WTC11 (cell line): ENCODE results near the gene CRYGC. TPM values are rescaled to one million over a fixed set of nuclear protein-coding genes. Genes with fewer than 3 reads are reported as not detected.

Experiments
- ATAC-seq: fragments of 200-7000 bp; cut with Tn5 transposase; 2 replicates; pipeline ENCODE4 v1.10.0; 2021; ENCODE audit warnings: mild to moderate bottlenecking, moderate library complexity
- Bru-seq: library from RNA; stranded (reverse); fragments of 400-500 nt; gene quantifications from one replicate; lab custom pipeline; 2021; lab: Mats Ljungman, UMichigan
- CTCF ChIA-PET: fragments of 300-600 bp; sonication (Branson Sonifier 250); formaldehyde crosslinking; loops from one replicate; lab custom pipeline; 2021; ENCODE audit warnings: antibody characterized with exemption; lab: Charles Lee
- POLR2A ChIA-PET: fragments of 350-600 bp; sonication (Branson Sonifier 250); formaldehyde crosslinking; loops from one replicate; lab custom pipeline; 2021; ENCODE audit warnings: antibody characterized with exemption; lab: Charles Lee
- DNase-seq: peaks from one replicate; pipeline ENCODE4 v3.0.0; 2021; ENCODE audit warnings: low spot score
- H3K27ac Mint-ChIP-seq: 2 replicates; pipeline ENCODE4 v1.8.0; 2021; ENCODE audit warnings: mixed read lengths
- H3K27me3 Mint-ChIP-seq: 2 replicates; pipeline ENCODE4 v1.8.0; 2021; ENCODE audit warnings: low read depth, mild to moderate bottlenecking, moderate library complexity, mixed read lengths
- H3K36me3 Mint-ChIP-seq: 2 replicates; pipeline ENCODE4 v1.8.0; 2021; ENCODE audit warnings: mixed read lengths
- H3K4me1 Mint-ChIP-seq: 2 replicates; pipeline ENCODE4 v1.8.0; 2022; ENCODE audit warnings: mixed read lengths
- H3K4me3 Mint-ChIP-seq: 2 replicates; pipeline ENCODE4 v1.8.0; 2021; ENCODE audit warnings: mild to moderate bottlenecking, moderate library complexity, mixed read lengths
- H3K9me3 Mint-ChIP-seq: 2 replicates; pipeline ENCODE4 v1.8.0; 2021; ENCODE audit warnings: mixed read lengths
- ATF6 ChIP-seq: sonication (generic); formaldehyde crosslinking; IDR thresholded peaks from 2 replicates; pipeline ENCODE4 v1.8.1; 2023; ENCODE audit warnings: mild to moderate bottlenecking, missing genetic modification reagents
- CTCF ChIP-seq: fragments of 200-600 bp; IDR thresholded peaks from 2 replicates; pipeline ENCODE4 v1.8.0; 2022; ENCODE audit warnings: antibody characterized with exemption
- FOXJ3 ChIP-seq: sonication (generic); formaldehyde crosslinking; IDR thresholded peaks from 2 replicates; pipeline ENCODE4 v1.9.0; 2021; ENCODE audit warnings: missing genetic modification reagents, mild to moderate bottlenecking, borderline replicate concordance
- FOXK1 ChIP-seq: sonication (generic); formaldehyde crosslinking; IDR thresholded peaks from 2 replicates; pipeline ENCODE4 v1.8.0; 2022; ENCODE audit warnings: mild to moderate bottlenecking, moderate library complexity, missing genetic modification reagents
- FOXP1 ChIP-seq: sonication (generic); formaldehyde crosslinking; IDR thresholded peaks from 2 replicates; pipeline ENCODE4 v1.8.0; 2022; ENCODE audit warnings: missing genetic modification reagents, mild to moderate bottlenecking, moderate library complexity, borderline replicate concordance
- GABPB1 ChIP-seq: sonication (generic); formaldehyde crosslinking; IDR thresholded peaks from 2 replicates; pipeline ENCODE4 v1.8.1; 2023; ENCODE audit warnings: mild to moderate bottlenecking, missing genetic modification reagents
- GTF2I ChIP-seq: fragments of 250-450 bp; sonication (Bioruptor Pico); conservative IDR thresholded peaks from 2 replicates; pipeline ENCODE4 v1.4.0; 2021; ENCODE audit warnings: mild to moderate bottlenecking
- IRF2 ChIP-seq: sonication (generic); formaldehyde crosslinking; IDR thresholded peaks from 2 replicates; pipeline ENCODE4 v1.8.0; 2022; ENCODE audit warnings: low read depth, missing genetic modification reagents, borderline replicate concordance
- JUN ChIP-seq: sonication (generic); formaldehyde crosslinking; IDR thresholded peaks from 2 replicates; pipeline ENCODE4 v1.8.0; 2023; ENCODE audit warnings: mild to moderate bottlenecking, missing genetic modification reagents
- NFATC4 ChIP-seq: fragments of 250-450 bp; sonication (Bioruptor Pico); IDR thresholded peaks from 2 replicates; pipeline ENCODE4 v1.9.0; 2021; ENCODE audit warnings: mild to moderate bottlenecking
- PRRX2 ChIP-seq: fragments of 250-450 bp; sonication (Bioruptor Pico); IDR thresholded peaks from 2 replicates; pipeline ENCODE4 v1.8.0; 2021; ENCODE audit warnings: mild to moderate bottlenecking
- SMAD4 ChIP-seq: sonication (generic); formaldehyde crosslinking; IDR thresholded peaks from 2 replicates; pipeline ENCODE4 v1.8.0; 2022; ENCODE audit warnings: mild to moderate bottlenecking, missing genetic modification reagents
- ZNF317 ChIP-seq: sonication (generic); formaldehyde crosslinking; IDR thresholded peaks from 2 replicates; pipeline ENCODE4 v1.8.1; 2023; ENCODE audit warnings: low read depth, mild to moderate bottlenecking, moderate library complexity, missing genetic modification reagents, borderline replicate concordance
- ZNF396 ChIP-seq: fragments of 250-450 bp; sonication (Bioruptor Pico); IDR thresholded peaks from 2 replicates; pipeline ENCODE4 v1.8.0; 2021; ENCODE audit warnings: mild to moderate bottlenecking, moderate library complexity, borderline replicate concordance
- ZNF671 ChIP-seq: fragments of 250-450 bp; sonication (Bioruptor Pico); IDR thresholded peaks from 2 replicates; pipeline ENCODE4 v1.8.0; 2021; ENCODE audit warnings: mild to moderate bottlenecking
- long read RNA-seq, 3 experiments: library from RNA in 1 of 3; library from capped mRNA in 1 of 3; library from polyadenylated mRNA in 1 of 3; unstranded in 2 of 3; stranded (forward) in 1 of 3; transcript quantifications; one replicate each; pipeline ENCODE4 v2.0.0, GENCODE V29; 2021
- total RNA-seq: library from RNA; stranded (reverse); gene quantifications from 3 replicates; pipeline ENCODE4 v1.2.3, GENCODE V29; 2021
- TF ChIP-seq, protein P1 (sequence below): sonication (generic); formaldehyde crosslinking; IDR thresholded peaks from 2 replicates; pipeline ENCODE4 v1.8.1; 2022; ENCODE audit warnings: missing genetic modification reagents, borderline replicate concordance
- TF ChIP-seq, protein P2 (sequence below): sonication (generic); formaldehyde crosslinking; IDR thresholded peaks from 2 replicates; pipeline ENCODE4 v1.8.0; 2022; ENCODE audit warnings: mild to moderate bottlenecking, missing genetic modification reagents
- TF ChIP-seq, protein P3 (sequence below): fragments of 250-450 bp; sonication (Bioruptor Pico); IDR thresholded peaks from 2 replicates; pipeline ENCODE4 v1.8.0; 2021; ENCODE audit warnings: mild to moderate bottlenecking
- TF ChIP-seq, protein P4 (sequence below): sonication (generic); formaldehyde crosslinking; IDR thresholded peaks from 2 replicates; pipeline ENCODE4 v1.8.1; 2022; ENCODE audit warnings: low read depth, missing genetic modification reagents, borderline replicate concordance

Gene CRYGC, protein sequence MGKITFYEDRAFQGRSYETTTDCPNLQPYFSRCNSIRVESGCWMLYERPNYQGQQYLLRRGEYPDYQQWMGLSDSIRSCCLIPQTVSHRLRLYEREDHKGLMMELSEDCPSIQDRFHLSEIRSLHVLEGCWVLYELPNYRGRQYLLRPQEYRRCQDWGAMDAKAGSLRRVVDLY
- total RNA-seq (not detected in 3 replicates), Bru-seq, nascent RNA (not detected)
- long read RNA-seq, experiment 1 = 0 reads
- long read RNA-seq, experiment 2 = 0 reads
- long read RNA-seq, experiment 3 = 0 reads

DNA sequence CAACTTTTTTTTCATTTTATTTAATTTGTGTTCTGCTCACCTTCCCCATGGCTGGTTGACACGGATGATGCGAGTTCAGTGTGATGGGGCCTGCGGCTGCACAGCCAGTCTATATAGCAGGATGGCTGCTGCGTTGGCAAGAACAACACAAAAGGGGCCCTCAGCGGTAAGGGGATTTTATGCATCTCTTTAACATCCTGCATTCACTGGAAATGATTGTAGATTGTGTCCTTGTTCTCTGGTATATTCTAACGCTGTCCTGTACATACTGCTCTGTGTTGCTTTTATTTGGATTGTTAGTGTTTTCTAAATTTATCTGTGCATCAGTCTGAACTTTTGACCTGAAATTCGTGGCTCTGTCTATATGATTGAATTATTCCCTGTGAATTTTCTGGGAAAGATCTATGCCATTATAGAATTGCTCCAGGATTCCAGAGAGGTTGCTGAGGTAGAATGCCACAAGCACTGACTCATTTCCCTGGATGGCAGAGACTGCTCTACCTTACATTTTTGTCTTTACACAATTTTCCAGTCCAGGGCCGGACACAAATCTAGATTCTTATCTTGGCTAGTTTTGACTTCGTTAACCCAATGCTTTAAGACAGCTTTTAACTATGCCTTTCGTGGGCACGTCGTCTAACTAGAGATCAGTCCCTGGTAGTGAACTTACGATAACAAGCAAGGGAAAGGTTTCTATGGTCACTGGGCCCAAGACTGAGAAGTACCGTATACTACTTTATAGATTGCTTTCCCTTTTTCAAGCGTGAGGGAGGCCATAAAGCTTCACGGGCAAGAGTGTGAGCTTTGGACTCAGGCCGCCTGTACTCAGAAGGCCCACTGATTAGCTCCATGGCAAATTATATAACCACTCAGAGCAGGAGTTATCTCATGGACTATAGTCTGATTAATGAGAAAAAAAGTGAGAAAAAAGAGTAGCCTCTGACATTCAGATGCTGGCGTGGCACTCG is at the start of gene CRYGC:
Gene CRYGC (minus strand): TSS at position 85 of the 968 bp plus-strand sequence. CDS start 36 bp downstream, at position 49.
- Mint-ChIP-seq H3K4me1 (peaks cover 7% of the 10 kb centered on the region), H3K4me3 (no peak within 1 kb of the TSS), H3K36me3 (no peaks in the 10 kb centered on the region), H3K27ac (no peak within 1 kb of the TSS), H3K9me3 (peaks cover 7% of the 10 kb centered on the region), H3K27me3 (no peaks in the 10 kb centered on the region; the same call in 1 of the 2 replicates)
- POLR2A ChIA-PET = no interaction called here
- ATAC-seq = peak; percentile 28; the same call in 1 of the 2 replicates
- TF ChIP-seq ZNF671 (CRISPR knock-in tag) = no peak
- TF ChIP-seq PRRX2 (CRISPR knock-in tag) = no peak
- CTCF ChIA-PET = interaction anchor here (1.2 to 1.3 kb wide), 2 partner anchors 18 to 45 kb away, joined by 3 read pairs; no protein-coding TSS in a partner anchor
- no peak for DNase-seq

DNA sequence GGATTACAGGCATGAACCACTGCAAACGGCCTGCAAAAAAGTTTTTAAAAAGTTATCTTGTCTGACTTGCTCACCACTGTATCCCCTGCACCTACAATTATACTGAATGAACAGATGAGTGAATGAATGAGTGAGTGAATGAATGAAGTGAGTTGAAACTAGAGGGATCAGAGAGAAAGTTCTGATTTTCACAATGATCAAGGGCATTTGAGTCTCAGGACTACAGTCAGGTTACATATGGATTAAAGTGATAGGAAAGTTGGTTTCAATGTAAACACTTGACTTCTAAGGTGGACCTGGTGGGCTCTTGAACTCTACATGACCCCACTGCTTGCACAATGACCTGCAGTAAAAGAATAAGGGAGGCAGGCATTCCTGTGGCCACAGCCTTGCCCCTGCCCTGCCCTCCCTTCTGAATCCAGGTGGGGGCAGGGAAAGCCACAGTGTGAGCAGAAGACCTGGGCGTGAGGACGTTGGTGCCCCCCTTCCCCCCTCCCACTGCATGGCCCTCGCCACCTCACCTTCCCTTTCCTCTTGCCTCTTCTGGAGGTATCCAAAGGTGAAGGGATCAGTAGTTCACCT is 49.5 kb upstream of the CRYGC start:
- Mint-ChIP-seq H3K36me3 (no peaks in the 10 kb centered on the region), H3K9me3 (no peaks in the 10 kb centered on the region), H3K4me3 (no peak overlapping the region), H3K4me1 (peaks cover 33% of the 10 kb centered on the region), H3K27me3 (no peaks in the 10 kb centered on the region), H3K27ac (no peak overlapping the region)
- ChIA-PET CTCF (interaction anchor here (1.4 kb wide), 1 partner anchor 77 kb away, joined by 5 read pairs; no protein-coding TSS in a partner anchor), POLR2A (no interaction called here)
- DNase-seq = peak; percentile 24
- no peak for TF ChIP-seq NFATC4 (CRISPR knock-in tag)
- TF ChIP-seq, protein P1, sequence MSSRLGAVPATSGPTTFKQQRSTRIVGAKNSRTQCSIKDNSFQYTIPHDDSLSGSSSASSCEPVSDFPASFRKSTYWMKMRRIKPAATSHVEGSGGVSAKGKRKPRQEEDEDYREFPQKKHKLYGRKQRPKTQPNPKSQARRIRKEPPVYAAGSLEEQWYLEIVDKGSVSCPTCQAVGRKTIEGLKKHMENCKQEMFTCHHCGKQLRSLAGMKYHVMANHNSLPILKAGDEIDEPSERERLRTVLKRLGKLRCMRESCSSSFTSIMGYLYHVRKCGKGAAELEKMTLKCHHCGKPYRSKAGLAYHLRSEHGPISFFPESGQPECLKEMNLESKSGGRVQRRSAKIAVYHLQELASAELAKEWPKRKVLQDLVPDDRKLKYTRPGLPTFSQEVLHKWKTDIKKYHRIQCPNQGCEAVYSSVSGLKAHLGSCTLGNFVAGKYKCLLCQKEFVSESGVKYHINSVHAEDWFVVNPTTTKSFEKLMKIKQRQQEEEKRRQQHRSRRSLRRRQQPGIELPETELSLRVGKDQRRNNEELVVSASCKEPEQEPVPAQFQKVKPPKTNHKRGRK (CRISPR knock-in tag) = no peak
- no peak for TF ChIP-seq FOXP1
- TF ChIP-seq, protein P2, sequence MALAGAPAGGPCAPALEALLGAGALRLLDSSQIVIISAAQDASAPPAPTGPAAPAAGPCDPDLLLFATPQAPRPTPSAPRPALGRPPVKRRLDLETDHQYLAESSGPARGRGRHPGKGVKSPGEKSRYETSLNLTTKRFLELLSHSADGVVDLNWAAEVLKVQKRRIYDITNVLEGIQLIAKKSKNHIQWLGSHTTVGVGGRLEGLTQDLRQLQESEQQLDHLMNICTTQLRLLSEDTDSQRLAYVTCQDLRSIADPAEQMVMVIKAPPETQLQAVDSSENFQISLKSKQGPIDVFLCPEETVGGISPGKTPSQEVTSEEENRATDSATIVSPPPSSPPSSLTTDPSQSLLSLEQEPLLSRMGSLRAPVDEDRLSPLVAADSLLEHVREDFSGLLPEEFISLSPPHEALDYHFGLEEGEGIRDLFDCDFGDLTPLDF (CRISPR knock-in tag) = no peak
- TF ChIP-seq, protein P3, sequence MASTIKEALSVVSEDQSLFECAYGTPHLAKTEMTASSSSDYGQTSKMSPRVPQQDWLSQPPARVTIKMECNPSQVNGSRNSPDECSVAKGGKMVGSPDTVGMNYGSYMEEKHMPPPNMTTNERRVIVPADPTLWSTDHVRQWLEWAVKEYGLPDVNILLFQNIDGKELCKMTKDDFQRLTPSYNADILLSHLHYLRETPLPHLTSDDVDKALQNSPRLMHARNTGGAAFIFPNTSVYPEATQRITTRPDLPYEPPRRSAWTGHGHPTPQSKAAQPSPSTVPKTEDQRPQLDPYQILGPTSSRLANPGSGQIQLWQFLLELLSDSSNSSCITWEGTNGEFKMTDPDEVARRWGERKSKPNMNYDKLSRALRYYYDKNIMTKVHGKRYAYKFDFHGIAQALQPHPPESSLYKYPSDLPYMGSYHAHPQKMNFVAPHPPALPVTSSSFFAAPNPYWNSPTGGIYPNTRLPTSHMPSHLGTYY (CRISPR knock-in tag) = no peak
- TF ChIP-seq, protein P4, sequence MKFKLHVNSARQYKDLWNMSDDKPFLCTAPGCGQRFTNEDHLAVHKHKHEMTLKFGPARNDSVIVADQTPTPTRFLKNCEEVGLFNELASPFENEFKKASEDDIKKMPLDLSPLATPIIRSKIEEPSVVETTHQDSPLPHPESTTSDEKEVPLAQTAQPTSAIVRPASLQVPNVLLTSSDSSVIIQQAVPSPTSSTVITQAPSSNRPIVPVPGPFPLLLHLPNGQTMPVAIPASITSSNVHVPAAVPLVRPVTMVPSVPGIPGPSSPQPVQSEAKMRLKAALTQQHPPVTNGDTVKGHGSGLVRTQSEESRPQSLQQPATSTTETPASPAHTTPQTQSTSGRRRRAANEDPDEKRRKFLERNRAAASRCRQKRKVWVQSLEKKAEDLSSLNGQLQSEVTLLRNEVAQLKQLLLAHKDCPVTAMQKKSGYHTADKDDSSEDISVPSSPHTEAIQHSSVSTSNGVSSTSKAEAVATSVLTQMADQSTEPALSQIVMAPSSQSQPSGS (CRISPR knock-in tag) = no peak
- TF ChIP-seq GTF2I = no peak
- TF ChIP-seq FOXJ3 (CRISPR knock-in tag) = no peak
- TF ChIP-seq PRRX2 (CRISPR knock-in tag) = no peak
- no peak for TF ChIP-seq JUN (CRISPR knock-in tag)
- TF ChIP-seq IRF2 (CRISPR knock-in tag) = no peak
- TF ChIP-seq FOXK1 (CRISPR knock-in tag) = no peak
- TF ChIP-seq GABPB1 (CRISPR knock-in tag) = no peak
- no peak for TF ChIP-seq SMAD4 (CRISPR knock-in tag)
- no peak for TF ChIP-seq CTCF
- no peak for TF ChIP-seq ZNF396 (CRISPR knock-in tag)
- TF ChIP-seq ZNF317 = no peak
- no peak for TF ChIP-seq ATF6 (CRISPR knock-in tag)
- peak; percentile 25 for ATAC-seq
